Left kidney (tissue), 2 donors: ENCODE results near the gene CYB5R2. TPM values are rescaled to one million over a fixed set of nuclear protein-coding genes. Genes with fewer than 3 reads are reported as not detected.

ENCODE experiments used
- DNase-seq: peaks from one replicate; pipeline ENCODE4 v3.0.0-alpha.2; 2013
- polyA plus RNA-seq: library from polyadenylated mRNA; unstranded; fragments of 120-200 nt; gene quantifications from one replicate; pipeline ENCODE4 v1.2.1, GENCODE V29; 2013; ENCODE audit not compliant: insufficient read length

Gene CYB5R2
- polyA plus RNA-seq, 1 donor = 32.8 TPM

GRCh38 chr11:7638710-7639642 lies 34.3 kb downstream of the CYB5R2 start:
- DNase-seq = no peak

- no peak for DNase-seq
These were observed 35.7 kb downstream of the CYB5R2 start for GRCh38 chr11:7637447-7638157.

DNA sequence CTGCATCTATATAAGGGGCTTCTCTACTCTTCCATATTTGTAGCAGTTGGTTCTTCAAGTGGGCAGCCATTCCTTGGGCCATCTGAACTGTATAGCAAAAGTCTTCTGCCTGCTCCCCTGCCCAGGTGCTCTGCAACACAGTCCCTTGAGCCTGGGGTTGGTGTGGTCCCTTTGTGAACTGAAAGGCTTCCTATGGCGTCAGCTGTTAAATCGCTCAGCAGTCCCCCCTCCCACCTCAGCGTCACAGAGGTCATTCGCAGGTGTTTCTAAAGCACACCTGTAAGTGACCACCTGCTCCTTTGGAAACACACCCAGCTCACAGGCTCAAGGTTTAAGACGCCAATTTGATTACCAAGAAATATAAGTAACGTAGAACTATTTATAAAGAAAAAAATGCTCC lies 37.0 kb downstream of the CYB5R2 start:
- DNase-seq = no peak

DNA sequence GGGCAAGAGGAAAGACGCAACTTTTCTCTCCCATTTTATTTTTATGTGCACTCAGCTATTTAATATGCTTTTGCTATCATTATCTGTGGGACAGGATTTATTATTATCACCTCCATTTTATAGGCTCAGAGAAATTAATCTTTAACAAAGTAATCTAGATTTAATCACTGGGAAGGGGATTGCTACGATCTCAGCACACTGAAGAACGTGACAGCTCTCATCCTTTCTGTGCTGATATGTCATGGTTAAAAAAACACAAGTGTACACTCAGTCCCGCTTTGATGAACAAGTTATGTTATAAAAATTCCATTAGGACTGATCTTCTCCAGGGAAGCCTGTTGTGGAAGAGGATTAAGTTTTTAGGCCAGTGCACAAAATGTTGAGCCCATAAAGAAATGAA lies 37.6 kb downstream of the CYB5R2 start:
- no peak for DNase-seq

DNA sequence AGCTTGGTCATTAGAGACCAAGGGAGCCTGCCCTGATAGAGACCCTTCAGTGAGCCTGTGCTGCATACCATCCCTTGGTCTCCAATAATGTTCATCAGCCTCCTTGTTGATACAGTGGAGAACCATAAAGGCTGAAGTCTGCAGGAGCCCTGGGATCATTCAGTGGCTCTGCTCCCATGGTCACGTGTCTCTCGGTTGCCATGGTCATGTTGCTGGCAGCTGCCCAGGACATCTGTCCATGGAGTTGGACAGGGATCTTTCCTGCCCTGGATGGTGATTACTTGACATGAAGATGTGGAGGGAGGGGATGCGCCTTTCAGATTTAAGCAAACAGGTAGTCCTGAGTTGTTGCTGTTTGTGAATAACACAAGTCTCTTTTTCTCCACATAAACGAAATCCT lies 38.2 kb downstream of the CYB5R2 start:
- no peak for DNase-seq

GRCh38 chr11:7632211-7632610 lies 41.1 kb downstream of the CYB5R2 start:
- no peak for DNase-seq

DNA sequence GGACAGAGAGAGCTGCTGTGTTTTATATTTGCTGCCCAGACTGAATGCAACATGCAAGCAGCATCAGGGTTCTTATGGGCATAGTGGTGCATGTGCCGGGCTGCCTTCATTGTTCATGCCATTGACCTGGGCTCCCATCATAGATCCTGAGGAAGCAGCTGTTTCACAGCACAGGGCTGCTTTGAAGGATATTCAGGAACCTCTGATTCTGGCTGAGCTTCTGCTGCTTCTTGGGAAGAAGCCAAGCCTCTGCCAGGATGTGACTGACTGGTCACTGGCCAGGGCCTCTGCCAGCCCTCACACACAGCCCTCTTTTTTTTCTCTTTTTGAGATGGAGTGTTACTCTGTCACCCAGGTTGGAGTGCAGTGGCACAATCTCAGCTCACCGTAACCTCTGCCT lies 43.3 kb downstream of the CYB5R2 start:
- no peak for DNase-seq

GRCh38 chr11:7628660-7629059 lies 44.6 kb downstream of the CYB5R2 start:
- DNase-seq = no peak

DNA sequence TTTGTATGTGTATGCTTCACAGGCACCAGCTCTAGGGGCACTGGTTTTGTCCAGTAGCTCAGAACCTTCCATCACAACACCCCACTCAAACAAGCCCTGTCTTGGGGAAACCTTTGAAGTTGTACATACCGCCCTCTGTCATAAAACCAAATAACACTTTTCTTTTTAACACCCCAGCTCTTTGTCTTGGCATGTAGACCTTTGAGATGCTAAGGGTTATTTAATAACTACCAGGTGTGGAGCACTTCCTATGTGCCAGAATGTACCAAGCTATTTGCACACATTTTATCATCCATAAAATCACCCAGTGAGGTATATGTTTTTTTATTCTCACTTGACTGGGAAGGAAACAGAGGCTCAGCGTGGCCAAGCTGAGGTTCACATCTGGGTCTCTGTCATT lies 50.6 kb downstream of the CYB5R2 start:
- no peak for DNase-seq

DNA sequence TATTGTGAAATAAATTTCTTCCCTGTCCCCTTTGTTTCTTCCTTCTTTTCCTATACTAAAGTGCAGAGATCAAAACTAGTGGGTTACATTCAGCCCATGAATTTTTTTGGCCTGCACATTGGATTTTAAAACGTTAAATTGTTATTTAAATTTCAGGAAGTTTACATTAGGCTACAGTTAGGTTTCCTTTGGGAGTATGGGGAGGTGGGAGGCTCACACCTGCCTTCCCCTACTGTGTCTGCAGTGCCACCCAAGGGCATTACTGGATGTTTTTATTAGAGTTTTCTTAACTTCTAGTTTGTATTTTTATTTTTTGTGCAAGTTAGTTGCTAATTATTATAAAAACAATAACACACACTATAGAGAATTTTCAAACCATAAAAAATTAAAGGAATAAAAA lies 51.7 kb downstream of the CYB5R2 start:
- no peak for DNase-seq

- no peak for DNase-seq
These were observed 52.2 kb downstream of the CYB5R2 start for GRCh38 chr11:7621090-7621489.

DNA sequence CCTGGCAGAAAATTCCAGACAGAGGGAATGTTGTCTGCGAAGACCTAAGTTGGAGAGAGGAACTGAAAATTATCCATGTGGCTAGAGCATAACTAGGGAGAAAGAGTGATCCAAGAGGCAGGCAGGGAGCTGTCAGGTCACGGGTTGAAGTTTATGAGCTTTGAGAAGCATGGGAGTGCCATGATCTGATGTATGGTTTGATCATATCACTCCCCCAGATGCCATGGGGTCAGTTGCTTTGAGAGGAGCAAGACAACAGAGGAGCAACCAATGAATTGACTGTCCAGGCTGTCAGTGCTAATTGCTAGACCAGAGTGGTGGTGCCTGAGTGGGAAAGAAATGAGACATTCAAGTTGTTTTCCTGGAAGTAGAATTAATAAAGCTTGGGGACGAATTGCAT lies 54.0 kb downstream of the CYB5R2 start:
- DNase-seq = no peak

GRCh38 chr11:7617032-7617431 lies 56.3 kb downstream of the CYB5R2 start:
- DNase-seq = no peak

Other genes starting within 250 kb of the CYB5R2 start
- 33.1 TPM for gene OLFML1, start 188.0 kb downstream of the CYB5R2 start, polyA plus RNA-seq
- 60.0 TPM for gene PPFIBP2, start 159.5 kb downstream of the CYB5R2 start, polyA plus RNA-seq
- 4.0 TPM for gene OVCH2, start 33.0 kb upstream of the CYB5R2 start, polyA plus RNA-seq
- gene OR5P2, start 123.4 kb upstream of the CYB5R2 start, polyA plus RNA-seq = 0.13 TPM
- not detected for gene OR5P3, start 157.3 kb upstream of the CYB5R2 start, polyA plus RNA-seq